GM19025 (cell line): ENCODE results near the gene NFAM1.

Experiments
- ATAC-seq: cut with Tn5 transposase; IDR thresholded peaks from one replicate; pipeline ENCODE4 v1.9.1; 2021; ENCODE audit warnings: mild to moderate bottlenecking, low read depth, moderate library complexity; ENCODE audit not compliant: unreplicated experiment

Gene NFAM1

GRCh38 chr22:42417645-42418305, 14.4 kb downstream of the NFAM1 start:
- ATAC-seq, result no peak

- ATAC-seq, result no peak
Measured at GRCh38 chr22:42416671-42417230, 15.5 kb downstream of the NFAM1 start.

GRCh38 chr22:42414565-42415303, 17.5 kb downstream of the NFAM1 start:
- no peak for ATAC-seq

- no peak for ATAC-seq
Measured at GRCh38 chr22:42414021-42414420, 18.2 kb downstream of the NFAM1 start.

- ATAC-seq, result no peak
Measured at GRCh38 chr22:42412744-42413333, 19.4 kb downstream of the NFAM1 start.

- no peak for ATAC-seq
Measured at GRCh38 chr22:42410708-42411107, 21.5 kb downstream of the NFAM1 start.

GRCh38 chr22:42408810-42409529, 23.2 kb downstream of the NFAM1 start:
- ATAC-seq, result no peak

GRCh38 chr22:42408276-42408675, 23.9 kb downstream of the NFAM1 start:
- no peak for ATAC-seq

GRCh38 chr22:42404266-42404665, 27.9 kb downstream of the NFAM1 start:
- no peak for ATAC-seq

GRCh38 chr22:42401535-42402334, 30.5 kb downstream of the NFAM1 start:
- ATAC-seq, result no peak

GRCh38 chr22:42400811-42401534, 31.2 kb downstream of the NFAM1 start:
- ATAC-seq, result no peak

- no peak for ATAC-seq
Measured at GRCh38 chr22:42399315-42400271, 32.6 kb downstream of the NFAM1 start.

- no peak for ATAC-seq
Measured at GRCh38 chr22:42397332-42398249, 34.6 kb downstream of the NFAM1 start.

- no peak for ATAC-seq
Measured at GRCh38 chr22:42396621-42397331, 35.4 kb downstream of the NFAM1 start.

GRCh38 chr22:42389143-42389542, 43.1 kb downstream of the NFAM1 start:
- ATAC-seq, result no peak

GRCh38 chr22:42388130-42388797, 43.9 kb downstream of the NFAM1 start:
- ATAC-seq, result no peak
